ENCODE results near the gene DEDD. TPM values are rescaled to one million over a fixed set of nuclear protein-coding genes. Genes with fewer than 3 reads are reported as not detected.

The DEDD gene
- total RNA-seq, 1 experiment from 2014 or later: 29.8 TPM

DNA sequence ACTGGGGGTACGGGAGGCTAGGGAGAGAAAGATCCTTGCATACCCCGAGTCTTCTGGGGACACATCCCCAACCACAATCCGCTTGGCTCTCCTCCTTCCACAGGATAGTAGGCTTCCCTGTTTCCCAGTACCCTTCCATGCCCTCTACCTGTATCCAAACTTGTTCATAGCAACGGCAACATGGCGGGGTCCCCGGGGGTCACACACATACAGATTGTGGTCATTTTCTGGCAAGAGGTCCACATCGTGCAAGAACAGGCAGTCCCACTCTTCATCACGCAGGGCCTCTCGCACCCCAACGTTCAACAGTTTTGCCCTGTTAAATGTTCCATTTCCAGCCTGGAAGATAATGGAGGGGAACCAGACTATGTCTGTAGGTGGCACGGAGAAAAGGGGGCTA is 41.2 kb upstream of the DEDD start:
- ChIA-PET CTCF (no interaction called here), POLR2A (ENCODE audit: unreplicated experiment) (no interaction called here)
- no peaks in the 10 kb centered on the region for H3K9me2 ChIP-seq (ENCODE audit: insufficient read depth)

DNA sequence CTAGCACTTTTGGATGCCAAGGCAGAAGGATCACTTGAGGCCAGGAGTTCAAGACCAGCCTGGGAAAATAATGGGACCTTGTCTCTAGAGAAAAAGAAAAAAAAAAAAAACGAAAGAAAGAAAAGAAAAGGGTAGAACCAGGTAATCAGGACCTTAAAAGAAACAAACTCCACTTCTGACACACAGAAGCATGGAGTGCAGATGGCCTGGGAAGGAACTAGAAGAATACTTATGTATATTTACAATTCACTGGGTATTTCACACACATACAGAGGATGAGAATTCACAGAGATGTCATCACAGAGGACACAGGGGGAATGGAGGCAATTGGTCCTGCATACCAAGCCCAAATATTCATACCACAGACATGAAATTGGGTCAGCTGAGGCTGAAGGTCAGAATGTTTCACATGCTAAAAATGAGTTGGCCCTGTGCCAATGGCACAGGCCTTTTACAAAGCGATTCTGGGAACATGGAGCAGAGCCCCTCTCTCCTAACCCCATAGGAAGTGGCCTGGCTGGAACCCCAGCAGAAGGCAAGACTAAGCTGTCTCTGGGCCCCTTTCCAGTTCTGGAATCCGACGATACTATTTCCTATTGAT is 40.4 kb upstream of the DEDD start:
- H3K4me3 ChIP-seq: no peak overlapping the region
- intact Hi-C loops (cut with micrococcal nuclease; ENCODE audit: unreplicated experiment): no loop called here
- no peaks in the 10 kb centered on the region for H3K27me3 ChIP-seq (ENCODE audit: insufficient read depth, low read depth)
- H4K20me1 ChIP-seq (ENCODE audit: insufficient read depth): no peaks in the 10 kb centered on the region
- POLR2A ChIA-PET (ENCODE audit: unreplicated experiment): no interaction called here
- H3F3A ChIP-seq (ENCODE audit: insufficient read depth, low read depth): peaks cover 5% of the 10 kb centered on the region; the same call in 1 of the 2 replicates
- no peak overlapping the region for H3K27ac ChIP-seq
- no TSS peak for BruUV-seq (replicated peaks)
- no peak for DNase-seq
- TF ChIP-seq, protein P1, sequence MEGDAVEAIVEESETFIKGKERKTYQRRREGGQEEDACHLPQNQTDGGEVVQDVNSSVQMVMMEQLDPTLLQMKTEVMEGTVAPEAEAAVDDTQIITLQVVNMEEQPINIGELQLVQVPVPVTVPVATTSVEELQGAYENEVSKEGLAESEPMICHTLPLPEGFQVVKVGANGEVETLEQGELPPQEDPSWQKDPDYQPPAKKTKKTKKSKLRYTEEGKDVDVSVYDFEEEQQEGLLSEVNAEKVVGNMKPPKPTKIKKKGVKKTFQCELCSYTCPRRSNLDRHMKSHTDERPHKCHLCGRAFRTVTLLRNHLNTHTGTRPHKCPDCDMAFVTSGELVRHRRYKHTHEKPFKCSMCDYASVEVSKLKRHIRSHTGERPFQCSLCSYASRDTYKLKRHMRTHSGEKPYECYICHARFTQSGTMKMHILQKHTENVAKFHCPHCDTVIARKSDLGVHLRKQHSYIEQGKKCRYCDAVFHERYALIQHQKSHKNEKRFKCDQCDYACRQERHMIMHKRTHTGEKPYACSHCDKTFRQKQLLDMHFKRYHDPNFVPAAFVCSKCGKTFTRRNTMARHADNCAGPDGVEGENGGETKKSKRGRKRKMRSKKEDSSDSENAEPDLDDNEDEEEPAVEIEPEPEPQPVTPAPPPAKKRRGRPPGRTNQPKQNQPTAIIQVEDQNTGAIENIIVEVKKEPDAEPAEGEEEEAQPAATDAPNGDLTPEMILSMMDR (conservative IDR thresholded peaks at IDR 0.05): no peak
- no peak for TF ChIP-seq EZH2 (IDR thresholded peaks at IDR 0.05; ENCODE audit: low read depth)
- CTCF ChIA-PET: no interaction called here
- H3K9me2 ChIP-seq (ENCODE audit: insufficient read depth): no peaks in the 10 kb centered on the region
- peaks cover 14% of the 10 kb centered on the region for H3K79me2 ChIP-seq (ENCODE audit: low read depth)
- no peaks in the 10 kb centered on the region for H3K9me3 ChIP-seq (ENCODE audit: insufficient read depth, low read depth)
- peaks cover 10% of the 10 kb centered on the region for H3K4me1 ChIP-seq (replicated peaks; ENCODE audit: insufficient read depth)
- H3K36me3 ChIP-seq (ENCODE audit: low read depth): peaks cover 11% of the 10 kb centered on the region
- H2AFZ ChIP-seq: no peak overlapping the region
- H3K4me2 ChIP-seq: no peak overlapping the region

More for the DNA sequence above, 41.2 kb upstream of the DEDD start:
- TF ChIP-seq, protein P1 (conservative IDR thresholded peaks at IDR 0.05): no peak
- TF ChIP-seq EZH2 (IDR thresholded peaks at IDR 0.05; ENCODE audit: low read depth): no peak
- intact Hi-C loops (cut with micrococcal nuclease; ENCODE audit: unreplicated experiment): no loop called here
- no peak overlapping the region for H3K4me2 ChIP-seq
- H3K4me3 ChIP-seq: no peak overlapping the region
- peaks cover 14% of the 10 kb centered on the region for H3K79me2 ChIP-seq (ENCODE audit: low read depth)
- H3K4me1 ChIP-seq (replicated peaks; ENCODE audit: insufficient read depth): peaks cover 15% of the 10 kb centered on the region
- peaks cover 11% of the 10 kb centered on the region for H3K36me3 ChIP-seq (ENCODE audit: low read depth)
- no TSS peak for BruUV-seq (replicated peaks)
- no peaks in the 10 kb centered on the region for H4K20me1 ChIP-seq (ENCODE audit: insufficient read depth)
- no peak overlapping the region for H2AFZ ChIP-seq
- no peak overlapping the region for H3K27ac ChIP-seq
- H3F3A ChIP-seq (ENCODE audit: insufficient read depth, low read depth): peaks cover 8% of the 10 kb centered on the region; the same call in 1 of the 2 replicates
- no peaks in the 10 kb centered on the region for H3K9me3 ChIP-seq (ENCODE audit: insufficient read depth, low read depth)
- no peaks in the 10 kb centered on the region for H3K27me3 ChIP-seq (ENCODE audit: insufficient read depth, low read depth)
- no peak for DNase-seq

DNA sequence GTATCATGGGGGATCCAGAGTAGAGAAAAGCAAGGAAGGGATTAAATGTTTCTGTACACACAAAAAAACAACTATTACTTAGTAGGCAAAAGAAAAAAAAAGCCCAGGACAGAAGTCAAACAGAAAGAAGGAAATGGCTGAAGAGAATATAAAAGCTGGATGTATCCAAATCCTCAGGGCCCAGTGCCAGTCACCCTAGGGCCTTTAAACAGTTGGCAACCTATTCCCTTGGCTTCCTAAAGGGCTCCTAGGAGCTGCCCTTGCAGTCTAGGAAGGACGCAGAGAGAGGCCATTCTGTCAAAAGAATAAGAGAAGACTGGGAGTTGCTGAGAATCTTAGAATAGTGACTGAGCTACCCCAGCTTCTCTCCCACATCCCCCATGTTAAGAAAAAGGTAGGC is 39.9 kb upstream of the DEDD start:
- CTCF ChIA-PET: no interaction called here
- POLR2A ChIA-PET (ENCODE audit: unreplicated experiment): no interaction called here

More for the DNA sequence above, 39.9 kb upstream of the DEDD start:
- Histone ChIP-seq H3K4me1 (replicated peaks; ENCODE audit: insufficient read depth) (peaks cover 8% of the 10 kb centered on the region), H3K4me2 (no peak overlapping the region), H3K9me3 (ENCODE audit: insufficient read depth, low read depth) (no peaks in the 10 kb centered on the region), H3K27me3 (ENCODE audit: insufficient read depth, low read depth) (no peaks in the 10 kb centered on the region), H3K4me3 (no peak overlapping the region), H3K36me3 (ENCODE audit: low read depth) (peaks cover 11% of the 10 kb centered on the region), H3K27ac (no peak overlapping the region), H3K9me2 (ENCODE audit: insufficient read depth) (no peaks in the 10 kb centered on the region), H2AFZ (no peak overlapping the region), H4K20me1 (ENCODE audit: insufficient read depth) (no peaks in the 10 kb centered on the region), H3K79me2 (ENCODE audit: low read depth) (peaks cover 14% of the 10 kb centered on the region), H3F3A (ENCODE audit: insufficient read depth, low read depth) (peaks cover 2% of the 10 kb centered on the region; the same call in 1 of the 2 replicates)
- no TSS peak for BruUV-seq (replicated peaks)
- intact Hi-C loops (cut with micrococcal nuclease; ENCODE audit: unreplicated experiment): no loop called here
- no peak for DNase-seq
- TF ChIP-seq EZH2 (IDR thresholded peaks at IDR 0.05; ENCODE audit: low read depth): no peak
- TF ChIP-seq, protein P1 (conservative IDR thresholded peaks at IDR 0.05): no peak

Data from PC-9 (cell line).